IPS-11a (cell line): Measurements from ENCODE around the gene MST1.

Experiments
- H3K4me3 ChIP-seq: one replicate; pipeline ENCODE4 v1.5.1; 2013; ENCODE audit warnings: low read depth, low read length, control low read depth

MST1 gene

DNA sequence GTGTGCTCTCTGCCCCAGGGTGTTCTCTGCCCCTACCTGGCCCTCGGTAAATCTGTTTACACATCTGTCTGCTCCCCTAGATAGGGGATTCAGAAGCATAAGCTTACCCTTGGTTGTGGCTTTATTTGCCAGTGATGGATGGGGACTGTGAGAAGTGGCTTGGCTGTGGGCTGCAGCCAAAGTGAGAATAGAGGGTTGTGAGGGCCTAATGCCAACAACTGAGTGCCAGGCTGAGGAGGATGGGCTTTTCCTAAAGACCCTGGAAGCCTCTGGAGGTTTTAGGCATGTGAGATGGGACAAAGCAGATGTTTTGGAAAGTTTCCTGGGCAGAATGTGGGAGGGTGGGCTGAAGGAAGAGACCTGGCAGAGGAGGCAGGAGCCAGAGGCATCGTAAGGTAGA is 30.6 kb downstream of the MST1 start:
- no peak overlapping the region for H3K4me3 ChIP-seq

DNA sequence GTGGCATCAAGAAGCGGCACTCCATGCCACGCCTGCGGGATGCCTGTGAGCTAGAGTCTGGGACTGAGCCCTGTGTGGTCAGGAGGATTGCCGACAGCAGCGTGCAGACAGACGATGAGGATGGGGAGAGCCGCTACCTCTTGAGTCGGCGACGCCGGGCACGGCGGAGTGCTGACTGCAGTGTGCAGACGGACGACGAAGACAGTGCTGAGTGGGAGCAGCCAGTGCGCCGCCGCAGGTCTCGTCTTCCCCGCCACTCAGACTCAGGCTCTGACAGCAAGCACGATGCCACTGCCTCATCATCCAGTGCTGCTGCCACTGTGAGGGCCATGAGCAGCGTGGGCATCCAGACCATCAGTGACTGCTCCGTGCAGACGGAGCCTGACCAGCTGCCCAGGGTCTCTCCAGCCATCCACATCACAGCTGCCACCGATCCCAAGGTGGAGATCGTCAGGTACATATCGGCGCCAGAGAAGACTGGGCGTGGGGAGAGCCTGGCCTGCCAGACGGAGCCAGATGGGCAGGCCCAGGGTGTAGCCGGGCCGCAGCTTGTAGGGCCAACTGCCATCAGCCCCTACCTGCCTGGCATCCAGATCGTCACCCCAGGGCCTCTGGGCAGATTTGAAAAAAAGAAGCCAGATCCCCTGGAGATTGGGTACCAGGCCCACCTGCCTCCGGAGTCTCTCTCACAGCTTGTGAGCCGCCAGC is 31.9 kb downstream of the MST1 start:
- H3K4me3 ChIP-seq, result no peak overlapping the region

DNA sequence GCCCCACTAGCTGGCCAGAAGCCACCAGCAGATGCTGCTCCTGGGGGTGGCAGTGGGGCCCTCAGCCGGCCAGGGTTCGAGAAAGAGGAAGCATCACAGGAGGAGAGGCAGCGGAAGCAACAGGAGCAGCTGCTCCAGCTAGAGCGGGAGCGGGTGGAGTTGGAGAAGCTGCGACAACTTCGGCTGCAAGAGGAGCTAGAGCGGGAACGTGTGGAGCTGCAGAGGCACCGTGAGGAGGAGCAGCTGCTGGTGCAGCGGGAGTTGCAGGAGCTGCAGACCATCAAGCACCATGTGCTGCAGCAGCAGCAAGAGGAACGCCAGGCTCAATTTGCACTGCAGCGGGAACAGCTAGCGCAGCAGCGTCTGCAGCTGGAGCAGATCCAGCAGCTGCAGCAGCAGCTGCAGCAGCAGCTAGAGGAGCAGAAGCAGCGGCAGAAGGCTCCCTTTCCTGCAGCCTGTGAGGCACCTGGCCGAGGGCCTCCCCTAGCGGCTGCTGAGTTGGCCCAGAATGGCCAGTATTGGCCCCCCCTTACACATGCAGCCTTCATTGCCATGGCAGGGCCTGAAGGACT is 32.6 kb downstream of the MST1 start:
- no peak overlapping the region for H3K4me3 ChIP-seq

DNA sequence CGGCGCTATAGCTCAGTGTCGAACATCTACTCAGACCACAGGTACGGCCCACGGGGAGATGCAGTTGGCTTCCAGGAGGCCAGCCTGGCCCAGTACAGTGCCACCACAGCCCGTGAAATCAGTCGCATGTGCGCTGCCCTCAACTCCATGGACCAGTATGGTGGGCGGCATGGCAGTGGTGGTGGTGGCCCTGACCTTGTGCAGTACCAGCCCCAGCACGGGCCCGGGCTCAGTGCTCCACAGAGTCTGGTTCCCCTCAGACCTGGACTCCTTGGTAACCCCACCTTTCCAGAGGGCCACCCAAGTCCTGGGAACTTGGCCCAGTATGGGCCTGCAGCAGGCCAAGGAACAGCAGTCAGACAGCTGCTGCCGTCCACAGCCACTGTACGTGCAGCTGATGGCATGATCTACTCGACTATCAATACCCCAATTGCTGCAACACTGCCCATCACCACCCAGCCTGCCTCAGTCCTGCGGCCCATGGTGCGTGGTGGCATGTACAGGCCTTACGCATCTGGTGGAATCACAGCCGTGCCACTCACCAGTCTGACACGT is 33.5 kb downstream of the MST1 start:
- no peak overlapping the region for H3K4me3 ChIP-seq

DNA sequence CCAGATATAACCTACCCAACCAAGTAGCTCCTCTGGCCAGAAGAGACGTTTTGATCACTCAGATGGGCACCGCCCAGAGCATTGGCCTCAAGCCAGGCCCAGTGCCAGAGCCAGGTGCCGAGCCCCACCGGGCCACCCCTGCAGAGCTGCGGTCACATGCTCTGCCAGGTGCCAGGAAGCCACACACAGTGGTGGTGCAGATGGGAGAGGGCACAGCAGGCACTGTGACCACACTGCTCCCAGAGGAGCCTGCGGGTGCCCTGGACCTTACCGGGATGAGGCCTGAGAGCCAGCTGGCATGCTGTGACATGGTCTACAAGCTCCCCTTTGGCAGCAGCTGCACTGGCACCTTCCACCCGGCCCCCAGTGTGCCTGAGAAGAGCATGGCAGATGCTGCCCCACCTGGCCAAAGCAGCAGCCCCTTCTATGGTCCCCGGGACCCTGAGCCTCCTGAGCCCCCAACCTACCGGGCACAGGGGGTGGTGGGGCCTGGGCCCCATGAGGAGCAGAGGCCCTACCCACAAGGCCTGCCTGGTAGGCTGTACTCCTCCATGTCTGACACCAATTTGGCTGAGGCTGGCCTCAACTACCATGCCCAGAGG is 34.2 kb downstream of the MST1 start:
- H3K4me3 ChIP-seq, result no peak overlapping the region

DNA sequence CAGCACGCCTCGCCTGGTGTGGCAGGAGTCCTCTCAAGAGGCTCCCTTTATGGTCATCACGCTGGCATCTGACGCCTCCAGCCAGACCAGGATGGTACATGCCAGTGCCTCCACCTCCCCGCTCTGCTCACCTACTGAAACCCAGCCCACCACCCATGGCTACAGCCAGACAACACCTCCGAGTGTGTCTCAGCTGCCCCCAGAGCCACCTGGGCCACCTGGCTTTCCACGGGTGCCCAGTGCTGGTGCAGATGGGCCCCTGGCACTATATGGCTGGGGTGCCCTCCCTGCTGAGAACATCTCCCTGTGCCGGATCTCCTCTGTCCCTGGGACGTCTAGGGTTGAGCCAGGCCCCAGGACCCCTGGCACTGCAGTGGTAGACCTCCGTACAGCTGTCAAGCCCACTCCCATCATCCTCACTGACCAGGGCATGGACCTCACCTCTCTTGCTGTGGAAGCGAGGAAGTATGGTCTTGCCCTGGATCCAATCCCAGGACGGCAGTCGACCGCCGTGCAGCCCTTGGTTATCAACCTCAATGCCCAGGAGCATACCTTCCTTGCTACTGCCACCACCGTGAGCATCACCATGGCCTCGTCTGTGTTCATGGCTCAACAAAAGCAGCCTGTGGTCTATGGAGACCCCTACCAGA is 35.0 kb downstream of the MST1 start:
- H3K4me3 ChIP-seq, result no peak overlapping the region

DNA sequence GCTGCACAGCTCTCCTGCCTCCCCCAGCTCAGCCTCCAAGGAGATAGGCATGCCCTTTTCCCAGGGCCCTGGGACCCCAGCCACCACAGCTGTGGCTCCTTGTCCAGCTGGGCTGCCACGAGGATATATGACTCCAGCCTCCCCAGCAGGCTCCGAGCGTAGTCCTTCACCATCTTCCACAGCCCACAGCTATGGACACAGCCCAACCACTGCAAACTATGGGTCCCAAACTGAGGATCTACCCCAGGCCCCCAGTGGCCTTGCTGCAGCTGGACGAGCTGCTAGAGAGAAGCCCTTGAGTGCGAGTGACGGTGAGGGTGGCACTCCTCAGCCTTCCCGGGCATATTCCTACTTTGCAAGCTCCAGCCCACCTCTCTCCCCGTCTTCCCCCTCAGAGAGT is 35.7 kb downstream of the MST1 start:
- no peak overlapping the region for H3K4me3 ChIP-seq

DNA sequence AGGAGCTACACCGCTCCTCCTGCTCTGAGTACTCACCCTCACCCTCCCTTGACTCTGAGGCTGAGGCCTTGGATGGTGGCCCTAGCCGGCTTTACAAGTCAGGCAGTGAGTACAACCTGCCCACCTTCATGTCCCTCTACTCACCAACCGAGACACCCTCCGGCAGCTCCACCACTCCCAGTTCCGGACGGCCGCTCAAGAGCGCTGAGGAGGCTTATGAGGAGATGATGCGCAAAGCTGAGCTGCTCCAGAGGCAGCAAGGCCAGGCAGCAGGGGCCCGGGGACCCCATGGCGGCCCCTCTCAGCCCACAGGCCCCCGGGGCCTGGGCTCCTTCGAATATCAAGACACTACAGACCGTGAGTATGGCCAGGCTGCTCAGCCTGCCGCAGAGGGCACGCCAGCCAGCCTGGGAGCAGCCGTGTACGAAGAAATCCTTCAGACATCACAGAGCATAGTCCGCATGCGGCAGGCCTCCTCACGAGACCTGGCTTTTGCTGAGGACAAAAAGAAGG is 36.3 kb downstream of the MST1 start:
- no peak overlapping the region for H3K4me3 ChIP-seq

DNA sequence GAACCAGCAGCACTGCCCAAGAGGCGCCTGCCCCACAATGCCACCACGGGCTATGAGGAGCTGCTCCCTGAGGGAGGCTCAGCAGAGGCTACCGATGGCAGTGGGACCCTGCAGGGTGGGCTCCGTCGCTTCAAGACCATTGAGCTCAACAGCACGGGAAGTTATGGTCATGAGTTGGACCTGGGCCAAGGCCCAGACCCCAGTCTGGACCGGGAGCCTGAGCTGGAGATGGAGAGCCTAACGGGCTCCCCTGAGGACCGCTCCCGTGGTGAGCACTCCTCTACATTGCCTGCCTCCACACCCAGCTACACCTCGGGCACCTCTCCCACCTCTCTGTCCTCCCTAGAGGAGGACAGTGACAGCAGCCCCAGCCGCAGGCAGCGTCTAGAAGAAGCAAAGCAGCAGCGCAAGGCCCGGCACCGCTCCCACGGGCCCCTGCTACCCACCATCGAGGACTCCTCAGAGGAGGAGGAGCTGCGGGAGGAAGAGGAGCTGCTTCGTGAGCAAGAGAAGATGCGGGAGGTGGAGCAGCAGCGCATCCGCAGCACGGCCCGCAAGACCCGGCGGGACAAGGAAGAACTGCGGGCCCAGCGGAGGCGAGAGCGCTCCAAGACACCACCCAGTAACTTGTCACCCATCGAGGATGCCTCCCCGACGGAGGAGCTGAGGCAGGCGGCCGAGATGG is 36.9 kb downstream of the MST1 start:
- H3K4me3 ChIP-seq, result no peak overlapping the region

DNA sequence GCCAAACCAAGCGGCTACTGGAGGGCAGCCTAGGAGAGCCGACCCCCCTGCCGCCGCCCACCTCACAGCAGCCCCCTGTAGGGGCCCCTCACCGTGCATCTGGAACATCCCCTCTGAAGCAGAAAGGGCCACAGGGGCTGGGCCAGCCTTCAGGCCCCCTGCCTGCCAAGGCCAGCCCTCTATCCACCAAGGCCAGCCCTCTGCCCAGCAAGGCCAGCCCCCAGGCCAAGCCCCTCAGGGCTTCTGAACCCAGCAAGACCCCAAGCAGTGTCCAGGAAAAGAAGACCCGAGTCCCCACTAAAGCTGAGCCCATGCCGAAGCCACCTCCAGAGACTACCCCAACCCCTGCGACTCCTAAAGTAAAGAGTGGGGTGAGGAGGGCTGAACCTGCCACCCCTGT is 38.6 kb downstream of the MST1 start:
- no peak overlapping the region for H3K4me3 ChIP-seq

DNA sequence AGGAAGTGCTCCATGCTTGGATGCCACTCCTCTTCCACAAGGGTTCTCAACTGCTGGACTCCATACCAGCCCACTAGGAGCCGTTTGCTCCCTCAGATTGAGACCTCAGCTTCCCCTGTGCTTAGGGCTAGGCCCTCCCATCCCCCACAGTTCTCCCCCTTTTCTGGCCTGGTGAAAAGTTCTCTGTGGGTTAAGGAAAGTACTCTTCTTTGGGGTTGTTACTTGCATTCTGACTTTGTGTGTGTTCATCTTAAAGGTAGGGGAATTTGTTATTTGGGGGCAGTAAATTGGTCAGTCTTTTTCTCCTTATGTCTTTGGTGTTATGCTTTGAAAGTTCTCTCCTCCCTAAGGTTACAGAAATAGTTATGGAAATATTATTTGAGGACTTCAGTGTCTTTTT is 39.1 kb downstream of the MST1 start:
- H3K4me3 ChIP-seq, result no peak overlapping the region

DNA sequence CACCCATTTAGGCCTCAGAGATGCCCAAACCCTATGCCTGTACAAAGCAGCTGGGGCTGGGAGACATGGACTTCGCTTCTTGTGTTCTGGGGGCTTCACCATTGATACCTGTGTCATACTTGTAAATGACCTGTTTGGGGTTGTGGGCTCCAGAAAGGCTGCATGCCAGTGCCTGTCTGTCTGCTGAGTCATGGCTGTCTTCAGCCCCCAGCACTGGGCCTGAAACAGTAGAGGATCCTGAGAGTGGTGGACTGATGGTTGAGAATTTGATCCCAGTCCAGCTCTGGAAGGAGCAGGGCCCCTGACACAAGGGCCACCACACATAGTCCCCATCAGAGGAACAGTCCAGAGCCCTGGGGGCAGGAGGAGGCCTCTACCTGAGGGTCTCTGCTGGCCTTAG is 39.7 kb downstream of the MST1 start:
- no peak overlapping the region for H3K4me3 ChIP-seq

DNA sequence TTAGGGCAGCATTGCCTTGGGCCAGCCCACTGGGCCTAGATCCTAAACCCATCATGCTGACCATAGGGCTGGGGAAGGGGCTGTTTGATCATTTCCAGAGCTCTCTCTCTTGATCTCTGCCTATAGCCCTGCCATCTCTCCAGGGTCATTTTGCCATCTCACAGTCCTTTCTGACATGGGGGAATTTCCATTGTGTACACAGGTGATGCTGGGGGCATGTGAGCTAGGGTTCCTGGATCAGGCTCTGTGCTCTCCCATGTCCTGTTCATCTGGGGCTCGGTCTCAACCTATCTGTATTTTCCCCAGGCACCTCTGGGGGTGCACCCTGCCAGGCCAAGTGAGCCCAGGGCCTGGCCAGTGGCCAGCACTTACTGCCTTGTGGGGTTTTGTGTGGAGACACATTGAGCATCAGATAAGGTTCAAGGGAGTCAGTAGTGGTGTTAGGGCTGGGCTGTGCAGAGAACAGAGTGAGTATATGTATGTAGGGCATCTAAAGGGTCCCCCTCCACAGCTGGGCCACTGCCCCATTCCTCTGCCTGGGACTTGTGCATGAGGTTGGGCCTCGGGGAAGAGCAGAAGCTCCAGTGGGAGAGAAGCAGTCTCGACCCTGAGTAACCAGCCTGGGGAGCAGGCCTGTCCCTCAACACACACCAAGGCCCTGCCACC is 40.8 kb downstream of the MST1 start:
- no peak overlapping the region for H3K4me3 ChIP-seq

DNA sequence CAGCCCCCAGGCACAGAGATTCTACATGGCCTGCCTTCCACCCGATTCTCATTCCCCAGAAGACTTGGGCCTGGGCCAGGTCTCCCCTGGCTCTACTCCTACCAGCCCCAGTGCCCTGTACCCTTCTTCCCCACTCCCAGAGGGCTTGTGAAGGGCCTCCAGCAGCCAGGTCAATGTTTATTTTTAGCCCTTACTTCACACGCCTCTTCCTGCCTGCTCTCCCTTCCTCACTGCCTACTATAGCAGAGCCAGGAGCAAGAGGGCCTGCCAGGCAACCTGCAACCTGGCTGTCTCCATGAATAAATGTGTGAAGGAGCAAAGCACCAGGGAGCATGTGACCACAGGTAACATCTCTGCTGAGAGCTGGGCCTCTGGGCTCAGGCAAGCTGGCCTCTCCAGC is 41.5 kb downstream of the MST1 start:
- no peak overlapping the region for H3K4me3 ChIP-seq

DNA sequence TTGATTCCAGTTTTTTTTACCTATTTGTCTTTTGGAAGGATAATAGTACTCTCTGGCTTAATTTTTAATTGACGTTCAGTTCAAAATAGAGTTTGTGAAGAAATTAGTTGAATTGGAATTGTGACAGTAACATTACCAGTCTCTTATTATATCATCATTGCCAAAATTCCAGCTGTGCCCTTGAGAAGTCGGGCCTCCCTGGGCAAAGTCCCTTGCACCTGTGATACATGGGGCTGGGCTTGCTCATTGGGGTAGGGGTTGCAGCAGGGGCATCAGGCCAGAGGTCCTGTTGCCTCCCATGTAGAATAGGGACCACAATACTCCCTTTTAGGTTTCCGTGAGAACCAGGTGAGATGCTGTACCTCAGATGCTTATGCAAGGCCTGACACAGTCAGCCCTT is 43.0 kb downstream of the MST1 start:
- H3K4me3 ChIP-seq, result no peak overlapping the region

DNA sequence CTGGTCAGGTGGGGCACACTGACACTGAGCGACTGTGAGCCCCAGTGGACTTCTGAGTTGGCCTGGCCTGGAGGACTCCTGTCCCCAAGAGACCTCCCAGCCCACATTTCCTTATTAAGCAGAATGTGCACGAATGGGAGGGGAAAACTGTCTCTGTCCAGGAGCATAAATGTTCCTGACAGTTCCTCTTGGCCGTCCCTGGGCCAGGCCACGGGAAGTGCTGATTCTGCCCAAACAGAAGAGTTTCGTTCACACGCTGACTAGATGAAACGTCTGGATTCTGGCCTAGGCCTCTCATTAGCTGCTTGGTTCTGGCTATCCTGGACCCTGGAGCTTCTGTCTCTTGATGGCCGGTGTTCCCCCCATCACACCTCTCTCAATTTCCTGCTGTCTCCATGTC is 44.6 kb downstream of the MST1 start:
- H3K4me3 ChIP-seq, result no peak overlapping the region

DNA sequence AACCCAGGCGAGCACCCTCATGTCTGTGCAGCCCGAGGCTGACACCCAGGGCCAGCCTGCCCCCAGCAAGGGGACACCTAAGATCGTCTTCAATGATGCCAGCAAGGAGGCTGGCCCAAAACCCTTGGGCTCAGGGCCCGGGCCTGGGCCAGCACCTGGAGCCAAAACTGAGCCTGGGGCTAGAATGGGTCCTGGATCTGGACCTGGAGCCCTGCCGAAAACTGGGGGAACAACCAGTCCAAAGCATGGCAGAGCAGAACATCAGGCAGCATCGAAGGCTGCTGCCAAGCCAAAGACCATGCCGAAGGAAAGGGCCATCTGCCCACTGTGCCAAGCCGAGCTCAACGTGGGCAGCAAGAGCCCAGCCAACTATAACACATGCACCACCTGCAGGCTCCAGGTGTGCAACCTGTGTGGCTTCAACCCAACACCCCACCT is 46.5 kb downstream of the MST1 start:
- H3K4me3 ChIP-seq, result no peak overlapping the region

DNA sequence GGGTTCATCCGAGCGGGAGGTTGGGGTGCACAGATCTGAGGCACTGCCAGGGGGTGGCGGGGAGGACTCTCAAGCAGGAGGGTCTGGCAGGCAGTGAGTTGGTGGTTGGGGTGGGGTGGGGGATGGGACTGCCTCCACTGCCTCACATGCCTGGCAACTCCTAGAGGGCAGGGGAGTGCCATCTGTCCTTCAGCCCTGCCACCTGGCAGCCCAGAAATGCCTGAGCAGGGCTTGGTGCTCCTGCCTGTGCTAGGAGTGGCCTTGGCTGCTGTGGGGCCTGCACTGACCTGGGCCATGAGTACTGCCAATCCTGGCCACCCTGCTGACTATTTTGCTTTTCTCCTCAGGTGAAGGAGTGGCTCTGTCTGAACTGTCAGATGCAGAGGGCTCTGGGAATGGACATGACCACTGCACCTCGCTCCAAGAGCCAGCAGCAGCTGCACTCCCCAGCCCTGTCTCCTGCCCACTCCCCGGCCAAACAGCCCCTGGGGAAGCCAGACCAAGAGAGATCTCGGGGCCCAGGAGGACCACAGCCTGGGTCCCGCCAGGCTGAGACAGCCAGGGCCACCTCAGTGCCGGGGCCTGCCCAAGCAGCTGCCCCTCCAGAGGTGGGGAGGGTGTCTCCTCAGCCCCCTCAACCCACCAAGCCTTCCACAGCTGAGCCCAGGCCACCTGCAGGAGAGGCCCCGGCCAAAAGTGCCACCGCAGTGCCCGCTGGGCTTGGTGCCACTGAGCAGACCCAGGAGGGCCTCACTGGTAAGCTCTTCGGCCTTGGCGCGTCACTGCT is 47.2 kb downstream of the MST1 start:
- no peak overlapping the region for H3K4me3 ChIP-seq

DNA sequence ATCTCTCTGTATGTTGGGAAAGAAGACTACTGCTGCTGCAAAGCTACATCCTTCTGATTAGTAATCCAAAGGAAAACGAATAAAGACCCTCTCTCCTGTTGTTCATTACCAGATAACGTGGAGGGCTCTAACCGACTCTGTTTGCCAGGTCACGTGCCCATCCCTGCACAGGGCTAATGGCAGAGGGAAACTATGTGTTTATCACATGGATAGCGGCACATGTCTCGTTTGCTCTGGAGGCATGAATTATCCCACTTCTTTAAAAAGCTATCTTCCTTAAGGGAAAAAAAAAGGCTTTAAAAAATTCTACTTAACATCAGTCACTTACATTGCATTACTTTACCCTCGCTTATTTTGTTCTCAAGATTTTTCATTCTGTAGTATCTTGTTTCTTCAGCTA is 48.0 kb downstream of the MST1 start:
- no peak overlapping the region for H3K4me3 ChIP-seq

DNA sequence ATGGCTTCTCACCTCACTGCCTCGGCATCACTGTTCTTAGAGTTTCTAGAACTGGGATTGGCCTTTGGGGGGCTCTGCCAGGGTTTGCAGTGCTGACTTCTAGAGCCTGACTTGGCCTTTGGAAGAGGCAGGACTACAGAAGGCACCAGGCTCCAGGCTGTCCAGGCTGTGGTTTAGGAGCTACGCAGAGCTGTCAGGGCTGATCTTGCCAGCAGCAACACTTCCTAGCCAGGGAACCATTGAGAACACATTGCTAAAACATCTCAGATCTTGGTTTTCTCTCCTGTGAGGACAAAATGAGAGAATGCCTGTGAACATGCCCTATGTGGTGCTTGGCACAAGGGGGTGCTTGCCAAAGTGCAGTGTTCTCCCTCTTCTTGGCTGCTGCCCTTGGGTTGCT is 49.7 kb downstream of the MST1 start:
- no peak overlapping the region for H3K4me3 ChIP-seq
